K562 (cell line): Measurements from ENCODE around the gene RASGRP1. TPM values are rescaled to one million over a fixed set of nuclear protein-coding genes. Genes with fewer than 3 reads are reported as not detected.

ENCODE experiments used
- ATAC-seq: fragments of 200-7000 bp; cut with Tn5 transposase; 3 replicates; pipeline ENCODE4 v1.9.1; 2020; ENCODE audit warnings: moderate library complexity
- BruUV-seq: library from RNA; stranded (reverse); fragments of 400-500 nt; replicated peaks from 2 replicates; lab custom pipeline; 2021; lab: Mats Ljungman, UMichigan
- CTCF ChIA-PET: fragments of 300-600 bp; formaldehyde crosslinking; extraction: SDS; loops from one replicate; lab custom pipeline; 2021; ENCODE audit warnings: low intra/inter-chr PET ratio; lab: Yijun Ruan, JAX
- POLR2A ChIA-PET: fragments of 300-600, 350-650 bp; sonication (Branson Sonifier 250); formaldehyde crosslinking; extraction: SDS; loops from one replicate; lab custom pipeline; 2021; ENCODE audit warnings: antibody characterized with exemption, inconsistent platforms; lab: Yijun Ruan, JAX
- DNase-seq, 4 experiments: peaks; one replicate each; pipeline versions ENCODE4 v3.0.0 to v3.0.0-alpha.2; 2011 to 2018; ENCODE audit warnings: low spot score in 3 of 4, mixed read lengths in 3 of 4; ENCODE audit errors: extremely low read depth in 1 of 4
- FAIRE-seq: peaks from 2 replicates; lab custom pipeline; 2011; peaks lifted over from hg19 to GRCh38; lab: Jason Lieb, UNC
- H2AFZ ChIP-seq: 2 replicates; pipeline ENCODE4 v1.6.0; 2011; ENCODE audit warnings: low read depth, low read length, control low read depth, inconsistent platforms
- H3K27ac ChIP-seq: fragments of 200-600 bp; 3 replicates; pipeline ENCODE4 v1.8.0; 2011; ENCODE audit warnings: low read depth, mild to moderate bottlenecking, control low read depth, inconsistent platforms, low read length, moderate library complexity, mixed read lengths; ENCODE audit errors: extremely low read depth
- H3K27me3 ChIP-seq, 2 experiments: fragments of 300-600 bp in 1 of 2; 2 replicates in 1 of 2; 3 replicates in 1 of 2; pipeline versions ENCODE4 v1.6.0 to v1.8.0; 2011; ENCODE audit warnings: inconsistent platforms in 2 of 2, low read length in 2 of 2, mild to moderate bottlenecking in 1 of 2, mixed read lengths in 1 of 2, moderate library complexity in 1 of 2; ENCODE audit not compliant: control insufficient read depth in 2 of 2, insufficient read depth in 2 of 2
- H3K36me3 ChIP-seq: fragments of 300-600 bp; 3 replicates; pipeline ENCODE4 v1.8.0; 2011; ENCODE audit warnings: mild to moderate bottlenecking, low read length, inconsistent platforms; ENCODE audit not compliant: control insufficient read depth, insufficient read depth
- H3K4me1 ChIP-seq, 2 experiments: fragments of 200-600 bp in 1 of 2; replicated peaks in 1 of 2; 2 replicates in 1 of 2; 3 replicates in 1 of 2; pipeline versions ENCODE4 v1.5.1 to v1.8.0; 2011; ENCODE audit warnings: inconsistent platforms in 2 of 2, low read length in 2 of 2, mild to moderate bottlenecking in 1 of 2, mixed read lengths in 1 of 2, moderate library complexity in 1 of 2; ENCODE audit not compliant: control insufficient read depth in 2 of 2, insufficient read depth in 2 of 2
- H3K4me2 ChIP-seq: 2 replicates; pipeline ENCODE4 v1.6.1; 2011; ENCODE audit warnings: low read length, control low read depth, inconsistent platforms, mixed read lengths; ENCODE audit not compliant: insufficient read depth
- H3K4me3 ChIP-seq: fragments of 200-600 bp; sonication (generic), shearing (Covaris generic); 2 replicates; pipeline ENCODE4 v1.5.1; 2016; ENCODE audit warnings: control low read depth, inconsistent platforms
- H3K79me2 ChIP-seq: fragments of 200-600 bp; 3 replicates; pipeline ENCODE4 v1.8.0; 2011; ENCODE audit warnings: low read length, inconsistent platforms; ENCODE audit not compliant: control insufficient read depth, insufficient read depth
- H3K9ac ChIP-seq, 2 experiments: 2 replicates each; pipeline versions ENCODE4 v1.6.0 to v1.6.1; 2011; ENCODE audit warnings: low read depth in 2 of 2, low read length in 2 of 2, control low read depth in 1 of 2, inconsistent platforms in 1 of 2, mild to moderate bottlenecking in 1 of 2, mixed read lengths in 1 of 2; ENCODE audit not compliant: insufficient read depth in 1 of 2
- H3K9me1 ChIP-seq: one replicate; pipeline ENCODE4 v1.6.0; 2011; ENCODE audit warnings: inconsistent platforms, mild to moderate bottlenecking, low read length, moderate library complexity; ENCODE audit not compliant: control insufficient read depth, insufficient read depth
- H3K9me3 ChIP-seq: replicated peaks from 2 replicates; pipeline ENCODE4 v1.5.1; 2011; ENCODE audit warnings: low read depth, low read length, inconsistent platforms; ENCODE audit not compliant: control insufficient read depth, insufficient read depth
- H4K20me1 ChIP-seq: replicated peaks from 2 replicates; pipeline ENCODE4 v1.6.1; 2011; ENCODE audit warnings: low read length, inconsistent platforms, mixed read lengths; ENCODE audit not compliant: control insufficient read depth, insufficient read depth
- BCOR ChIP-seq: fragments of 450-650 bp; IDR thresholded peaks from 2 replicates; pipeline ENCODE4 v1.6.1; 2016
- CBFA2T2 ChIP-seq: fragments of 450-650 bp; conservative IDR thresholded peaks from 2 replicates; pipeline ENCODE4 v1.6.1; 2017; ENCODE audit warnings: mild to moderate bottlenecking
- CTCFL ChIP-seq: IDR thresholded peaks from 2 replicates; pipeline ENCODE4 v1.6.1; 2011; ENCODE audit warnings: borderline replicate concordance, low read depth, mild to moderate bottlenecking, moderate library complexity, low read length; ENCODE audit not compliant: insufficient read depth, poor library complexity, severe bottlenecking
- E2F4 ChIP-seq: sonication (generic); formaldehyde crosslinking; IDR thresholded peaks from 2 replicates; pipeline ENCODE4 v1.8.0; 2022; ENCODE audit warnings: mild to moderate bottlenecking, low read depth, missing genetic modification reagents
- ELF4 ChIP-seq: fragments of 450-650 bp; formaldehyde crosslinking; IDR thresholded peaks from 2 replicates; pipeline ENCODE4 v1.4.0; 2022; ENCODE audit warnings: missing genetic modification characterization
- FOXK1 ChIP-seq: sonication (generic); formaldehyde crosslinking; IDR thresholded peaks from 2 replicates; pipeline ENCODE4 v1.8.0; 2022; ENCODE audit warnings: missing genetic modification reagents, mild to moderate bottlenecking, borderline replicate concordance
- HIVEP1 ChIP-seq: fragments of 250-450 bp; sonication (Bioruptor Pico); IDR thresholded peaks from 2 replicates; pipeline ENCODE4 v1.4.0; 2020; ENCODE audit warnings: mild to moderate bottlenecking
- KAT8 ChIP-seq: fragments of 450-650 bp; IDR thresholded peaks from 2 replicates; pipeline ENCODE4 v1.6.1; 2016; ENCODE audit warnings: low read depth, mild to moderate bottlenecking
- MAX ChIP-seq: sonication (generic); formaldehyde crosslinking; IDR thresholded peaks from 2 replicates; pipeline ENCODE4 v1.9.0; 2022; ENCODE audit warnings: mild to moderate bottlenecking, missing genetic modification reagents
- MEF2D ChIP-seq: conservative IDR thresholded peaks from 2 replicates; pipeline ENCODE4 v1.6.1; 2016; ENCODE audit warnings: low read depth, missing genetic modification characterization, missing compliant biosample characterization
- NCOR1 ChIP-seq: fragments of 450-650 bp; IDR thresholded peaks from 2 replicates; pipeline ENCODE4 v1.6.1; 2016; ENCODE audit warnings: mild to moderate bottlenecking, moderate library complexity
- NFE2L1 ChIP-seq: fragments of 450-650 bp; IDR thresholded peaks from 2 replicates; pipeline ENCODE4 v1.6.1; 2016; ENCODE audit warnings: missing genetic modification characterization, low read depth, mild to moderate bottlenecking, missing compliant biosample characterization, moderate library complexity, borderline replicate concordance
- POLR2AphosphoS2 ChIP-seq: IDR thresholded peaks from 2 replicates; pipeline ENCODE4 v1.6.1; 2012; ENCODE audit warnings: low read length, improper control_type of control experiment
- RB1 ChIP-seq: fragments of 450-650 bp; IDR thresholded peaks from 2 replicates; pipeline ENCODE4 v1.6.1; 2017; ENCODE audit warnings: low read depth, mild to moderate bottlenecking
- RBM39 ChIP-seq: fragments of 200-400 bp; formaldehyde crosslinking; optimal IDR thresholded peaks from 2 replicates; pipeline ENCODE3; 2018; ENCODE audit warnings: low read depth, low read length
- TAL1 ChIP-seq: fragments of 450-650 bp; IDR thresholded peaks from 2 replicates; pipeline ENCODE4 v1.6.1; 2016; ENCODE audit warnings: mild to moderate bottlenecking
- ZNF140 ChIP-seq: fragments of 250-450 bp; sonication (Bioruptor Pico); IDR thresholded peaks from 2 replicates; pipeline ENCODE4 v1.8.0; 2021; ENCODE audit warnings: moderate library complexity, mild to moderate bottlenecking, inconsistent platforms
- ZNF253 ChIP-seq: fragments of 250-450 bp; sonication (Bioruptor Pico); conservative IDR thresholded peaks from 2 replicates; pipeline ENCODE4 v1.6.1; 2021; ENCODE audit warnings: mild to moderate bottlenecking
- WGBS: fragments of 100-300 bp; shearing (Covaris generic); methylation state at CpG from one replicate; pipeline ENCODE4 v1.1.6; 2016; ENCODE audit warnings: low coverage, mixed read lengths; ENCODE audit not compliant: insufficient coverage; ENCODE audit errors: missing lambda C conversion rate; 5-methylcytosine and 5-hydroxymethylcytosine counted together
- in situ Hi-C: fragments of 300-500 bp; cut with MboI; formaldehyde crosslinking; loops from 4 replicates; pipeline ENCODE4 v1.15.0; 2018; ENCODE audit warnings: inconsistent platforms, mixed read lengths
- intact Hi-C: fragments of 100-400 bp; cut with micrococcal nuclease; formaldehyde crosslinking; loops from 2 replicates; pipeline ENCODE4 v1.14.2; 2022
- polyA plus RNA-seq, 8 experiments: library from polyadenylated mRNA; depleted of rRNA in 4 of 8; stranded (reverse) in 5 of 8; unstranded in 3 of 8; fragments of >200 nt; fragmentation: Nextera tagmentation in 2 of 8; fragmentation: Illumina TruSeq in 1 of 8; extraction: Ambion mirVana in 2 of 8; extraction: Trizol in 1 of 8; gene quantifications; 2 replicates each; pipeline versions ENCODE4 v1.2.1 to v1.2.3, GENCODE V29; 2011 to 2014; ENCODE audit warnings: inconsistent platforms in 1 of 8, missing spikeins in 1 of 8
- total RNA-seq, 7 experiments: library from RNA; depleted of rRNA in 6 of 7; stranded (reverse); fragments of >200 nt in 6 of 7; fragmentation: Illumina TruSeq in 2 of 7; extraction: Trizol in 2 of 7; gene quantifications; 2 replicates each; pipeline versions ENCODE4 v1.2.1 to v1.2.3, GENCODE V29; 2011 to 2021; ENCODE audit warnings: low replicate concordance in 1 of 7

RASGRP1 gene
- total and polyA plus RNA-seq, 9 of the 15 experiments (the other 6 are each of a cell fraction or from before 2014, with no cell fraction given): 0.14 to 0.72 (median 0.31) TPM

DNA sequence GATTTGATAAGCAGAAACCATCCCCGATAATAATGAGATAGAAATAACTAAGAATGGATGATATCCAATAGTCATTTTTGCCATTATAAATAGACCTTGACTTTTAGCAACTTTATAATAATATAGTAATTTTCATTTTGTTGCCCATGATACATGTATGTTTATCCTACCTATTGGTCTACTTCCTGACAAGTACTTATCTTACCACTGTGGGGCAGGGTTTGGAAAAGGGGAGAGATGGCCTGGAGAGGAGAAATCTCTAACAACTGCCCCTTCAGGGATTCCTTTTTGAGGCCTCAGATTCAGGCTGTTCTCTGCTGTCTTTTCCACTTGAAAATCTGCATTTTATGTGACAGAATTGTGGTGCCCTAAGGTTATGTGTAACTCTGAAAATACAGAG lies 68.5 kb downstream of the RASGRP1 start:
- H3K4me3 ChIP-seq: no peak overlapping the region
- ATAC-seq (no peak), DNase-seq (no peak), FAIRE-seq (no peak)
- no peak overlapping the region for H3K27ac ChIP-seq
- H3K9me1 ChIP-seq: no peaks in the 10 kb centered on the region
- in situ Hi-C loops (no loop called here), intact Hi-C loops (no loop called here)
- ChIA-PET CTCF (no interaction called here), POLR2A (interaction anchor here (1.1 to 5.7 kb wide), 2 partner anchors 9 to 15 kb away, joined by 3 to 25 read pairs; no protein-coding TSS in a partner anchor)
- TF ChIP-seq CTCFL: no peak
- no peak for TF ChIP-seq RBM39
- no peak for TF ChIP-seq ZNF253
- no peak for TF ChIP-seq TAL1
- TF ChIP-seq BCOR: no peak
- TF ChIP-seq POLR2AphosphoS2: no peak
- no peak for TF ChIP-seq ELF4 (CRISPR knock-in tag)
- no peak for TF ChIP-seq RB1
- no peak for TF ChIP-seq MAX
- TF ChIP-seq NFE2L1 (tag): no peak
- TF ChIP-seq ZNF140 (CRISPR knock-in tag): no peak
- TF ChIP-seq CBFA2T2: no peak
- TF ChIP-seq FOXK1 (CRISPR knock-in tag): no peak
- no peak for TF ChIP-seq E2F4 (CRISPR knock-in tag)
- no peak for TF ChIP-seq MEF2D
- no peak for TF ChIP-seq HIVEP1
- TF ChIP-seq NCOR1: no peak
- TF ChIP-seq KAT8: no peak
- WGBS: 82% methylated on average over 1 of the region's 1 CpG
- no peaks in the 10 kb centered on the region for H3K9me3 ChIP-seq
- BruUV-seq: no TSS peak
- no peak overlapping the region for H3K4me2 ChIP-seq
- H3K79me2 ChIP-seq: no peaks in the 10 kb centered on the region
- H4K20me1 ChIP-seq: no peaks in the 10 kb centered on the region
- no peak overlapping the region for H2AFZ ChIP-seq
- H3K4me1 ChIP-seq: peaks cover 0 to 10% of the 10 kb centered on the region in 2 experiments; a peak in 3 of 5 replicates
- peaks cover 2% of the 10 kb centered on the region; the same call in 1 of the 3 replicates for H3K36me3 ChIP-seq
- no peaks in the 10 kb centered on the region for H3K27me3 ChIP-seq
- no peak overlapping the region for H3K9ac ChIP-seq
